AG10803 (cell line): Measurements from ENCODE around the gene RERE.

Source experiments
- DNase-seq: peaks from one replicate; pipeline ENCODE4 v3.0.0; 2010; ENCODE audit warnings: low read depth
- H3K4me3 ChIP-seq: 2 replicates; pipeline ENCODE4 v1.5.1; 2011; ENCODE audit warnings: mild to moderate bottlenecking, low read length, control low read depth
- TF ChIP-seq, protein P1 (sequence below): conservative IDR thresholded peaks from 2 replicates; pipeline ENCODE4 v1.5.1; 2011; ENCODE audit warnings: mild to moderate bottlenecking, low read length, control low read depth, inconsistent platforms

RERE gene

DNA sequence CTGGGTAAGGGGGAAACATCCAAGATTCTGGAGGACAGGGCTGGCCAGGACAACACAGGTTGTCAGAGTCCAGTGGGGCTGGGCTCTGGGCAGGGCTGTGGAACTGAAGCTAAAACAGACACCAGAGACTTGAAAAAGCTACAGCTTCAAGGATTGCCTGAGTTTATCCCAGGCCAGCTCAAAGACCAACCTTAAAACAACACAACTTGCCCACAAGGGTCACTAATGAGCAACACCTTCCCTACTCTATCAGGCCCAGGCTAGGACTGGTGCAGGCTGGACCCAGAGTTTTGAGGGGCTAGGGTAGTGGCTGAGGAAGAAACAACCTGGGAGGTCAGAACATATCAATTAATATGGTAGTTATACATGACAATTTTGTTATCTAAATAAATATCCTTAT lies 338.9 kb downstream of the RERE start:
- DNase-seq, result no peak
- TF ChIP-seq, protein P1, sequence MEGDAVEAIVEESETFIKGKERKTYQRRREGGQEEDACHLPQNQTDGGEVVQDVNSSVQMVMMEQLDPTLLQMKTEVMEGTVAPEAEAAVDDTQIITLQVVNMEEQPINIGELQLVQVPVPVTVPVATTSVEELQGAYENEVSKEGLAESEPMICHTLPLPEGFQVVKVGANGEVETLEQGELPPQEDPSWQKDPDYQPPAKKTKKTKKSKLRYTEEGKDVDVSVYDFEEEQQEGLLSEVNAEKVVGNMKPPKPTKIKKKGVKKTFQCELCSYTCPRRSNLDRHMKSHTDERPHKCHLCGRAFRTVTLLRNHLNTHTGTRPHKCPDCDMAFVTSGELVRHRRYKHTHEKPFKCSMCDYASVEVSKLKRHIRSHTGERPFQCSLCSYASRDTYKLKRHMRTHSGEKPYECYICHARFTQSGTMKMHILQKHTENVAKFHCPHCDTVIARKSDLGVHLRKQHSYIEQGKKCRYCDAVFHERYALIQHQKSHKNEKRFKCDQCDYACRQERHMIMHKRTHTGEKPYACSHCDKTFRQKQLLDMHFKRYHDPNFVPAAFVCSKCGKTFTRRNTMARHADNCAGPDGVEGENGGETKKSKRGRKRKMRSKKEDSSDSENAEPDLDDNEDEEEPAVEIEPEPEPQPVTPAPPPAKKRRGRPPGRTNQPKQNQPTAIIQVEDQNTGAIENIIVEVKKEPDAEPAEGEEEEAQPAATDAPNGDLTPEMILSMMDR, result no peak
- no peak overlapping the region for H3K4me3 ChIP-seq

DNA sequence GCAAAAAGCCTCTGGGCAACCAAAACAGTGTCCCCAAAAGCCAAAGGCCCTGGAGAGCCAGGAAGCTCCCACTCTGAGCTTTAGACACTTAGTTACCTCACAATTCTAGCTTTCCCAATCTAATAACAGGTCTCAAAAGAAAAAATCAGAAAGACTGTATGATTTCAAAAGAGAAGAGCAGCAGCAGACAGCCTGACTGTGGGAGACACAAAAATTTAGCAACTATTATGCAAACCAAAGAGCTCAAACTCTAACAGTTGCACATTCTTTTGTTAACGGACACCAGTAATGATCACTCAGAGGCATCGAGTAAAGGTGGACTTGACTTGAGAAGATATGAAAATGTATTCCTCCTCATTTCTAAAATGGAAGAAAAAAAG lies 339.5 kb downstream of the RERE start:
- TF ChIP-seq, protein P1, result no peak
- no peak overlapping the region for H3K4me3 ChIP-seq

DNA sequence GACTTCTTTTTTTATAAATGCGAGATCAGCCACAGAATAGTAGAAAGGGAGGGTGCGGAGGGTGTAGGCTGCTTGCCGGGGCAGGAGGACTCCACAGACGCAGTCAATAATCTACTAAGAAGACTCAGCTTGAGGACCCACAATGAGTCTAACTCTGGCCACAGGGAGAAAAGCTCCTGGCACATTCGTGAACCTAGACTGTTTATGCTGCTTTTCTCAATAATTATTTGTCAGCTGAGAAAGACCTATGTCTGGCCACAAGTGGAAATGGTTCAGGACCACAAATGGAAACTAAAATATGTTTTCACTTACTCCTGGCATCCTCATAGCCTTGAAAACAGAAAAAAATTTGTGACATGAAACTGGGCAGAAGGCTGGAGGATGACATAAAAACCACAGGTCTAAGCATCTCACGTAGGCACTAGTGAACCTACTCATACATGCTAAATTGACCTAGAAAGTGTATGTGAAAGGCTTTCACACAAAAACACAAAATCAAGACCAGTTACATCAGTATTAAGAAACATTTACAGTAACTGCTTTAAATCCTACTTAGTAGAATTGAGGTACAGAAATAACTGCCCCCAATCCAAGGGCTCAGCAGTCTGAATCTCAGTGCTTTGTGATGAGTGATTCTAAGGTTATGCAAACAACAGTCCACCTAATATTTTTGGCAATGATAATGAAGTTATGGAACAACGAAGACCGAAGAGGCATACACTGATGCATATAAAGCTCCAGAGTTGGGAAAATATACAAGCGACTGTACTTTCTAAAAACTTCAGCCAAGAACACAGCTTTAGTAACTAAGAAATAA lies 340.1 kb downstream of the RERE start:
- TF ChIP-seq, protein P1, result no peak
- H3K4me3 ChIP-seq, result peak overlapping the region; percentile 5
- DNase-seq, result peak; percentile 98

More for the DNA sequence above, 339.5 kb downstream of the RERE start:
- DNase-seq, result peak; percentile 69

DNA sequence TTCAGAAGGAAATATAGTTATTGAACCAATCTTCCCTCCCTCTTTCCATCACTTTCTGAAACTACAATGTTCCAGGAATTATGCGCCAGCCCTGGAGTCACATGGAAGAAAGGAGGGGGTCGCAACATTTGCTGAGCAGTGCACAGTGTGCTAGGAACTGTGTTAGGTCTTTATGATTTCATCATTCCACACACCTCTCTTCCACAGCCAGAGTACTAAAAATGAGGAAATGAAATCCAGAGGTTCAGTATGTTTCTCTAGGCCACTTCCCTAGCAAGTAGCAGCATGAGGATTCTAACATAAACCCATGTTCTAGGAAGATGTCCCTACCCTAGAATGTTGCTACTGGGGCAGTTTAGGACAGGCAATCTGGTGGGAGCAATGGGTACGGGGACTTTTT lies 341.4 kb downstream of the RERE start:
- TF ChIP-seq, protein P1, result no peak
- no peak overlapping the region for H3K4me3 ChIP-seq
- peak; percentile 35 for DNase-seq

DNA sequence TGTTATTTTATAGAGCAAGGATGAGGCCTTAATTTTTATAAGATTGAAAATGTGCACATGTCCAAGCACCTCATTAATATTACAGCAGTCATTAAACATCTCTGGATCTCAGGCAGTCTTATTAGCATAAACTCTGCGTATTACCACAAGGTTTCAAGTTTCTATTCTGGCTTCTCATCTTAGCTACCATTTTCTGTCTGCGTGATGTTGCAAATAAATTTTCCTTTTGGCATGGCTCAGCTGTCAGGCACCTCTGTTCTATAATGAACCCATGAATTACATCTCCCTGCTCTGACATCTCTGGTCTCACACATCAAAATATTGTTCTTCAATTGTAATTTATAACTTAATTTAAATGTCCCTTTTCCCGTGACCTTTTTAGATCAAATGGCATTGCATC lies 343.1 kb downstream of the RERE start:
- no peak for DNase-seq
- TF ChIP-seq, protein P1, result no peak
- H3K4me3 ChIP-seq, result no peak overlapping the region

DNA sequence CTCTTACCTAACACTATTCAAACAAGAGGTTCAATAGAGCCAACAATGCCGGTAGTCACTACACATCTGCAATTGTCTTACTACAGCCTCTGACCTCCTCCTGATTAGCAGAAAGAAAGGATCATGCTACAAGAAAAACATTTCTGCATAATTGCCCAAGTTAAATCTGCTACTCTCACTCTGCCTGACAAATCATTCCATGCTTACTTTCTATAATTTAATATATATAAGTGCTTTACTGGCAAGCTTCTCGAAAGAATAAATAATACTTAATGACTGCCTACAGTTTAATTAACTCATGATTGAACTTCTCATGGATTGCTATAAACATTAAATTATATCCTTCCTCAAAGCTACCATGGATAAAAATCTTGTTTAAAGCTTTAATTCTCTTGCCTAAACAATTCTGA lies 343.5 kb downstream of the RERE start:
- no peak for DNase-seq
- H3K4me3 ChIP-seq, result no peak overlapping the region
- TF ChIP-seq, protein P1, result no peak
